Tibial nerve (tissue), 3 donors: ENCODE measurements around the gene CSNK1D.

Experiments
- POLR2A ChIP-seq, 2 donors: fragments of 450-650 bp; IDR thresholded peaks; one replicate each; pipeline ENCODE4 v1.6.1; 2017; ENCODE audit warnings: antibody characterized with exemption in 2 of 2, mild to moderate bottlenecking in 2 of 2, moderate library complexity in 2 of 2
- TF ChIP-seq, protein P1 (sequence below), 5 experiments: fragments of 200-600 bp in 3 of 5; fragments of 450-650 bp in 2 of 5; sonication (generic) in 3 of 5; IDR thresholded peaks; one replicate each; pipeline ENCODE4 v1.5.1; 2016 to 2019; ENCODE audit warnings: antibody characterized with exemption in 5 of 5, mild to moderate bottlenecking in 3 of 5, moderate library complexity in 2 of 5

DNA sequence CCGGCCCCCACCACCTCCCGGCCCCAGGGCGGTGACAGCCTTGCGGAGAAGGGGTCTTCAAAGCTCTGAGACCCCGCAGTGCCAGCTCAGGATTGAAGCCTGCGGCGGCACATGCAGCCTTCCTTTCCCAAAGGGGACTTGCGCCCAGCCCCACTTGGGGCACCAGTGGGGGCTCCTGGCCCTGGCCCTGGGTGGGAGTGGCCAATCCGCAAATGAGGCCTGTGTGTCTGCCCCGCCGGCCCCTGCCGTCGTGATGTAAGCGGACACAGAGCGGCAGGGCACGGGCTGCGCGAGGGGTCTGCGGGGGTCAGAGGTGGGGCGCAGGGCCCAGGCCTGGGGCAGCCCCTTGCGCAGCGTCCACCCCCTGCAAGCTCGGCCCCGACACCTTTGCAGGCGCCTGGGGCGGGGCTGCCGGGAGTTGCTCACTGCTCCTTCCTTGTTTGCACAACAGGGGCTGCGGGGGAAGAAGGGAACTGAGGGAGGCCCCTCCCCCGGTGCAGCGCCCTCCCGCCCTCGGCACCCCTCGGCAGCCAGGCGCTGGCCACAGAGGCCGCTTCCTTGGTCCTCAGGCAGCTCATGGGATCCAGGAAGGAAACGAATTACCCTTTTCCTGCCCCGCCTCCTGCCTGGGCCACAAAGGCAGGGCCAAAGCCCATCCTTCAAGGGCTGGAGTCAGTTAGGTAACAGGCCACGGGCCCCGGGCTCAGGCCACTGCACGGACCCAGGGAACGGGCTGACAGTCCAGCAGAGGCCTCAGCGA, 41.8 kb downstream of the CSNK1D start:
- TF ChIP-seq, protein P1, sequence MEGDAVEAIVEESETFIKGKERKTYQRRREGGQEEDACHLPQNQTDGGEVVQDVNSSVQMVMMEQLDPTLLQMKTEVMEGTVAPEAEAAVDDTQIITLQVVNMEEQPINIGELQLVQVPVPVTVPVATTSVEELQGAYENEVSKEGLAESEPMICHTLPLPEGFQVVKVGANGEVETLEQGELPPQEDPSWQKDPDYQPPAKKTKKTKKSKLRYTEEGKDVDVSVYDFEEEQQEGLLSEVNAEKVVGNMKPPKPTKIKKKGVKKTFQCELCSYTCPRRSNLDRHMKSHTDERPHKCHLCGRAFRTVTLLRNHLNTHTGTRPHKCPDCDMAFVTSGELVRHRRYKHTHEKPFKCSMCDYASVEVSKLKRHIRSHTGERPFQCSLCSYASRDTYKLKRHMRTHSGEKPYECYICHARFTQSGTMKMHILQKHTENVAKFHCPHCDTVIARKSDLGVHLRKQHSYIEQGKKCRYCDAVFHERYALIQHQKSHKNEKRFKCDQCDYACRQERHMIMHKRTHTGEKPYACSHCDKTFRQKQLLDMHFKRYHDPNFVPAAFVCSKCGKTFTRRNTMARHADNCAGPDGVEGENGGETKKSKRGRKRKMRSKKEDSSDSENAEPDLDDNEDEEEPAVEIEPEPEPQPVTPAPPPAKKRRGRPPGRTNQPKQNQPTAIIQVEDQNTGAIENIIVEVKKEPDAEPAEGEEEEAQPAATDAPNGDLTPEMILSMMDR (IDR thresholded peaks at IDR 0.05), result no peak
- TF ChIP-seq POLR2A (IDR thresholded peaks at IDR 0.05), result peak in 1 of 2 donors; percentile 27
